Panc1 (cell line): ENCODE results near the gene SERGEF.

ENCODE experiments used
- CTCF ChIP-seq: fragments of 450-650 bp; IDR thresholded peaks from 2 replicates; pipeline ENCODE4 v1.5.1; 2017; ENCODE audit warnings: mild to moderate bottlenecking
- POLR2AphosphoS5 ChIP-seq: IDR thresholded peaks from 2 replicates; pipeline ENCODE4 v1.6.1; 2012; ENCODE audit warnings: mild to moderate bottlenecking, low read depth, low read length, moderate library complexity
- TCF7L2 ChIP-seq: IDR thresholded peaks from 2 replicates; pipeline ENCODE4 v1.6.1; 2011; ENCODE audit warnings: mild to moderate bottlenecking, low read depth, low read length, inconsistent platforms

DNA sequence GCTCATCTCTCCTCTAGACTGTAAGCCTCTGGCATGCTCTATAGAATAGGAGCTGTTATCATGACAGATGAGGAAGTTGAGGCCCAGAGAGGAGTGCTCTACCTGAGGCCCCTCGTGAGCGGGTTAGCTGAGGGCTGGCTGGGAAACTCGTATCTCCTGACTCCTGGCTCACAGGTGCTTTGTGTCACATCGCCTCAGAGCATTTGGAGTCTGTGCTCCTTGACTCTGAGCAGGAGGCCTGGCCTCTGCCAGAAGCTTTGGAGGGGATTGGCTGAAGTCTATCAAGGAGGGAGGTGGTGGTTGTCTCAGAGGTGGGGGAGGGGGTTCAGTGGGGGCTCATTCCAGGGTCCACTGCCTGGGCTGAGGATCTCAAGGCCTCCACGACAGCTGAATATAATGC is 270.8 kb downstream of the SERGEF start:
- TF ChIP-seq CTCF (no peak), TCF7L2 (no peak), POLR2AphosphoS5 (no peak)
